NCI-H526 treated with DMSO at 0.1 percent for 48 hours (cell line): ENCODE data around the gene SHISAL1.

Source experiments
- DNase-seq: peaks from one replicate; lab custom pipeline; 2025; lab: John Stamatoyannopoulos, UW

SHISAL1 gene

GRCh38 chr22:44342347-44342956, 29.7 kb upstream of the SHISAL1 start:
- DNase-seq = no peak

GRCh38 chr22:44341431-44342346, 28.9 kb upstream of the SHISAL1 start:
- DNase-seq = no peak

DNA sequence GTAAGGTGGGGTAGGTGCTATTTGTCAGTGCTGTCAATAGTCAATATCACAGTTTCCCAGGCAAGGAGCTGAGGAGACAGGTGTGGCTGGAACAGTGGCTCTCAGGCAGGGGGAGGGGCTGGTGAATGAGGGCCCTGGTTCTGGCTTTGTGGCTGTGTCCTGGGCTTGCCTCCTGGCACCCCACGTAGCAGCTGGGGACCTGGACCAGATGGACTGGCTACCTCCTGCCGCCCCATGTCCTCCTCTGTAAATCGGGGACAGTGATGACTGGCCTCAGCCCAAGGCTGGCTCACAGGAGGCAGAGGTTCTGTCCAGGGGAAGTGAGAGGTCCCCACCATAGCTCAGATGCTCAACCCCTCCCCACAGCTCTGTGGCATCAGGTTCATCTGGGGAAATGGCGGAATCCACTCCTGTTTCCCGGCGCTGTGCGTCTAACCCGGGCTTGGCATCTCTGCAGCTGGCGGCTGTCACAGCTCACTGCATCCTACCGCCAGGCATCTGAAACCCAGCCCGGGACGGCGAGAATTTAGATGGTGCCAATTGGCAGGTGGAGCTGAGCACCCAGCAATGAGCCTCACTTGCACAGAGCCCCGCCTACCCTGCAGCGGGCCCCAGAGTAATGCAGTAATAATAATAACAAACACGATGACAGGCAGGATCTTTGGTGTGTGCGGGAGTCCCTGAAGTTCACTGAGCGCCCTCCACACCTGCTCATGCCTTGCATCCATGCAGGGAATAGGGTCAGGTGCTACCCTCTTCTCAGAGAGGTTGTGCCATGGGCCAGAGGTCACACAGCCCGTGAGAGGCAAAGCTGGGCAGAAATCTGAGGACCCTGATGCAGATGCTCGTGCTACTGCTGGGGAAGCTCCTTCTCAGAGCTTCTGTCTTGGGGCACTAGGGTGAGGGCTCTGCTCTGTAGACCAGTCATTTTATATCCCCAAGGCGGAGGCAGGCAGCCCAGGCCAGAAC, 27.8 kb upstream of the SHISAL1 start:
- DNase-seq = no peak

GRCh38 chr22:44338906-44339305, 26.2 kb upstream of the SHISAL1 start:
- no peak for DNase-seq

DNA sequence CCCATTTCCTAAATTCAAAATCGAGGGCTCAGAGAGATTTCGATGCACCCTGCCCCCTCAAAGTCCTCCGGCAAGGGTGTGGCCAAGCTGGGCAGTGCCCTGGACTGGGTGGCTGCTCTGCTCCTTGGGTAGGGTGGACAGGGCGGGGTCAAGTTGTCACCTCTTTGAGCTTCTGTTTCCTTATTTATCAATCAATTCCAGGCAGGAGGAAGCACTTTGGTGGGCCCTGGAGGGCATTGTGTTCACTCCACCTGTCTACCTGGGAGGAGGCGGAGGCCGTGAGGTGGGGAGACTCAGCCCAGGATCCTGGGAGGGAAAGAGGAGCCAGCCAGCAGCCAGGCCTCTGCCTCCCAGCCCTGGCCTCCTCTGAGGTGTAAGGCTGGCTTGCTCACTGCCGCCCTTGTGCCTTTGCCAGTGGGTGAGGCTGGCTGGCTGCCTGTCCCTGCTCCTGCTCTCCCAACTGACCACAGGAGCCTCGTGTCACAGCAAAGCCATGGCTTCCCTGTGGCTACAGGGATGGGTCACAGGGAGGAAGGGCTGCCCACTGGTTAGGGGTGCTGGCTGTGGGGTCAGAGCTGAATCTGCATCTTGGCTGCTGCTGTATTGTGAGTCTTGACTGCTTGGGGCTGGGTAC, 25.5 kb upstream of the SHISAL1 start:
- DNase-seq = no peak

GRCh38 chr22:44337678-44338004, 24.9 kb upstream of the SHISAL1 start:
- no peak for DNase-seq

DNA sequence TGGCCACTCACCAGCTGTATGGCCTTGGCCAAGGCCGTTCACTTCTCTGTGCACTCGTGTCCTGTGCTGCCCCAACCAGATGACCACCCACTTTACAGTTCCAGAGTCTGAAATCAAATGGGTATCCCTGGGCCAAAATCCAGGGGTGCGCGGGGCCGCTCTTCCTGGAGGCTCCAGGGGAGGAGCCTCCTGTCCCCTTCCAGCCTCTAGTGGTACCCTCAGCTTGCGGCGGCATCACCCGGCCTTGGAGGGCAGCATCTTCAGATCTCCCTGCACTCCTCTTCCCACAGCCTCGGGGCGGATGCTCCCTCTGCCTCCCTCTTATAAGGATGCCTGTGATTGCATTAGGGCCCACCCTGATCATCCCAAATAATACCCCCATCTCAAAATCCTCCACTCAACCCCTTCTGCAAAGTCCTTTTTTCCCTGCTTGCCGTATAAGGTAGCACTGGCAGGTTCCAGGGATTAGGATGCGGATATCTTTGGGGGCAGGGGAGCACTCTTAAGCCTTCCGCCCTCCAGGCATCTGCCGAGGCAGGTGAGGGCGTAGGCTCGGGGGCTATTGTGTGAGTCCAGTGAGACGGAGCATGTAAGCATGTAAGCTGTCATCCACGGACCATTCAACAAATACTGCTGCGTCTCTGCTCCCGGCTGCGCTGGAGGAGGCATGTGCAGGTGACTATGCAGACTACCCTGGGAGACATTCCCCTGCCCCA, 24.4 kb upstream of the SHISAL1 start:
- no peak for DNase-seq

- DNase-seq = no peak
Observed at GRCh38 chr22:44335903-44336803, 23.4 kb upstream of the SHISAL1 start.

GRCh38 chr22:44335066-44335839, 22.5 kb upstream of the SHISAL1 start:
- no peak for DNase-seq

GRCh38 chr22:44333847-44334635, 21.3 kb upstream of the SHISAL1 start:
- DNase-seq = no peak

- no peak for DNase-seq
Observed at GRCh38 chr22:44332946-44333345, 20.2 kb upstream of the SHISAL1 start.

DNA sequence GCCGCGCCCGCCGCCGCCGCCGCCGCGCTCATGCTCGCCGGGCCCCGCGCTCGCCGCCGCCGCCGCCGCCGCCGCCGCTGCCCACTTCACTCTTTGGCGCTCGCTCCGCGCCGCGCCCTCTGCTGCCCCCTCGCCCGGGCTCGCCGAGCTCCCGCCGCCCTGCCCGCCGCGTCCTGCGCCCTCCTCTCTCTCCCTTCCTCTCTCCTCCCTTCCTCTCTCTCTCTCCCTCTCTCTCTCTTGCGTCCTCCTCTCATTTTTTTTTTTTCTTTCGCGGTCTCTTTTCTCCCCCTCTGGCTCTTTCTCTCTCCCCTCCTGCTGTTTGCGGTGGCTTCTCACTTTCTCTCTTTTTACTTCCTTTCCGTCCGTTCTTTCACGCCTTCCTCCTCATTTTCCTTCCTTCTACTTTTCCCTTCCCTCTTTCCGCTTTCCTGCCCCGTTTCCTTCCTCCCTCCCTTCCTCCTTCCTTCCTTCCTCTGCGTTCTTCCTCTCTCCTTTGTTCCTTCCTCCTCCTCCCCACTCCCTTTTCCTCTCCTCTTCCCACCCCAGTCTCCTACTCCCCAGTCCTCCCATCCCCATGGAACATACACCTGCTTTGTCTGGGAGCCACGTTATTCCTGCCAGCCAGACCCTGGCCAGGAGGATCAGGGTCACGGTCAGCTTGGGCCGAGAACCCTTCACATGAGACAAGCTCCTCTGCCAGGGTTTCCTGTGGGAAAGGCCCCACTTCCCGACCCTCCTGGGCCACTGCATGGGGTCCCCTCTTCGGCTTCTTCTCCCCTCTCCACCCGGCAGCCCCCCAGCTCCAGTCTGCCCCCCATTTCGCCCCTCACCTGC, 19.3 kb upstream of the SHISAL1 start:
- DNase-seq = peak; percentile 7

GRCh38 chr22:44330744-44331660, 18.3 kb upstream of the SHISAL1 start:
- no peak for DNase-seq

GRCh38 chr22:44330188-44330743, 17.5 kb upstream of the SHISAL1 start:
- DNase-seq = no peak

DNA sequence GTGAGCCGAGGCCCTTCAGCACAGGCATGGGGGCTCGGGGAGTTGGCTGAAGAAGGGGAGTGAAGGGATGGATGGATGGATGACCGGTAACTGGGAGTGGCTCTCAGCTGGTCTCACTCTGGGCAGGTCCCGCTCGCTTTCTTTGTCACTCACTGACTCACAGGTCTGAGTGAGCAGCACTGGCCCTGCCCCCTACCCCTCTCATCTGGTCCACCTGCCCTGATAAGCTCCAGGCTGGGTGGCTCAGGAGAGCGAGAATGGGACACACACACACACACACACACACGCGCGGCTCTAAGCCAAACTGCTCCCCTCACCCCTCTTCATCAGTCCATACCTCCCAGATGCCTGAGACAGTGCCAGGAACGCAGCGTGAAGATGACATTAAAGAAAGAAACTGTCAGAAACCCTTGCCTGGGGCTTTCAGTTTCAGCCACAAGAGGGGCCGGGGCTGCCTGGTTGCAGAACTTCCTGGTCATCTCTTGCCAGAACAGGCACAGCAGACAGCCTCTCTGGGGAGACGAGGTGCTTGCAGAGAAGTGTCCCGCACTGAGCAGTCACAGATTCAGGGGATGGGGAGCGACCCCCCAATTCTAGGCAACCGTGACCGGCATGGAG, 16.5 kb upstream of the SHISAL1 start:
- DNase-seq = no peak

DNA sequence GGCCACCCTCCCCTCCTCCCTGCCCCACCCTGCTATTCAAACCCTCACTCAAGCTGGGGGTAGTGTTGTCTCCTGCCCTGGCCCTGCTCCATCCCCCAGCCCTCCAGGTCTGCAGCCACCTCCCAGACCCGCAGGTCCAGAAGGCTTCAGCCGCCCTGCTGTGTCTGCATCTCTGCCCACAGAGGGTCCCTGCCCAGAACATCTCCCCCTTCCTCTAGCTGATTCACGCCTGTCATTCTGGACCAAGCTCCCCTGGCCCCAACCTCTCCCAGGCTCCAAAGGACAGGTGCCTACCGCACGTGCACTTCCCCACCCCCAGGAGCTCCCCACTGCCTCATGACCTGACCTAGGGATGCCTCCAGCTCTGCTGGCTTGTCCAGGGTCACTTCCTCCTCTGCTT, 16.0 kb upstream of the SHISAL1 start:
- DNase-seq = no peak
